GM06990 (cell line): ENCODE data around the gene CILP2.

Source experiments
- DNase-seq: peaks from one replicate; pipeline ENCODE4 v3.0.0-alpha.2; 2011; ENCODE audit not compliant: insufficient read length; ENCODE audit errors: extremely low read depth
- H3K27me3 ChIP-seq: replicated peaks from 2 replicates; pipeline ENCODE4 v1.6.0; 2011; ENCODE audit warnings: low read length; ENCODE audit not compliant: control insufficient read depth, insufficient read depth
- H3K36me3 ChIP-seq: 2 replicates; pipeline ENCODE4 v1.5.1; 2011; ENCODE audit warnings: low read length; ENCODE audit not compliant: control insufficient read depth, insufficient read depth
- H3K4me3 ChIP-seq: replicated peaks from 2 replicates; pipeline ENCODE4 v1.5.1; 2011; ENCODE audit warnings: low read depth, mild to moderate bottlenecking, control low read depth, low read length
- TF ChIP-seq, protein P1 (sequence below): IDR thresholded peaks from 2 replicates; pipeline ENCODE4 v1.5.1; 2011; ENCODE audit warnings: low read length, control low read depth, mild to moderate bottlenecking, inconsistent platforms; ENCODE audit not compliant: insufficient read depth, poor library complexity, severe bottlenecking

Gene CILP2

GRCh38 chr19:19547674-19548336 is 9.7 kb downstream of the CILP2 start:
- Histone ChIP-seq H3K4me3 (no peak overlapping the region), H3K36me3 (no peaks in the 10 kb centered on the region), H3K27me3 (no peaks in the 10 kb centered on the region)
- no peak for DNase-seq
- TF ChIP-seq, protein P1, sequence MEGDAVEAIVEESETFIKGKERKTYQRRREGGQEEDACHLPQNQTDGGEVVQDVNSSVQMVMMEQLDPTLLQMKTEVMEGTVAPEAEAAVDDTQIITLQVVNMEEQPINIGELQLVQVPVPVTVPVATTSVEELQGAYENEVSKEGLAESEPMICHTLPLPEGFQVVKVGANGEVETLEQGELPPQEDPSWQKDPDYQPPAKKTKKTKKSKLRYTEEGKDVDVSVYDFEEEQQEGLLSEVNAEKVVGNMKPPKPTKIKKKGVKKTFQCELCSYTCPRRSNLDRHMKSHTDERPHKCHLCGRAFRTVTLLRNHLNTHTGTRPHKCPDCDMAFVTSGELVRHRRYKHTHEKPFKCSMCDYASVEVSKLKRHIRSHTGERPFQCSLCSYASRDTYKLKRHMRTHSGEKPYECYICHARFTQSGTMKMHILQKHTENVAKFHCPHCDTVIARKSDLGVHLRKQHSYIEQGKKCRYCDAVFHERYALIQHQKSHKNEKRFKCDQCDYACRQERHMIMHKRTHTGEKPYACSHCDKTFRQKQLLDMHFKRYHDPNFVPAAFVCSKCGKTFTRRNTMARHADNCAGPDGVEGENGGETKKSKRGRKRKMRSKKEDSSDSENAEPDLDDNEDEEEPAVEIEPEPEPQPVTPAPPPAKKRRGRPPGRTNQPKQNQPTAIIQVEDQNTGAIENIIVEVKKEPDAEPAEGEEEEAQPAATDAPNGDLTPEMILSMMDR, result no peak

- Histone ChIP-seq H3K36me3 (no peaks in the 10 kb centered on the region), H3K27me3 (no peaks in the 10 kb centered on the region), H3K4me3 (no peak overlapping the region)
- TF ChIP-seq, protein P1, result no peak
- DNase-seq, result no peak
These were observed 11.1 kb downstream of the CILP2 start for GRCh38 chr19:19548915-19549759.

DNA sequence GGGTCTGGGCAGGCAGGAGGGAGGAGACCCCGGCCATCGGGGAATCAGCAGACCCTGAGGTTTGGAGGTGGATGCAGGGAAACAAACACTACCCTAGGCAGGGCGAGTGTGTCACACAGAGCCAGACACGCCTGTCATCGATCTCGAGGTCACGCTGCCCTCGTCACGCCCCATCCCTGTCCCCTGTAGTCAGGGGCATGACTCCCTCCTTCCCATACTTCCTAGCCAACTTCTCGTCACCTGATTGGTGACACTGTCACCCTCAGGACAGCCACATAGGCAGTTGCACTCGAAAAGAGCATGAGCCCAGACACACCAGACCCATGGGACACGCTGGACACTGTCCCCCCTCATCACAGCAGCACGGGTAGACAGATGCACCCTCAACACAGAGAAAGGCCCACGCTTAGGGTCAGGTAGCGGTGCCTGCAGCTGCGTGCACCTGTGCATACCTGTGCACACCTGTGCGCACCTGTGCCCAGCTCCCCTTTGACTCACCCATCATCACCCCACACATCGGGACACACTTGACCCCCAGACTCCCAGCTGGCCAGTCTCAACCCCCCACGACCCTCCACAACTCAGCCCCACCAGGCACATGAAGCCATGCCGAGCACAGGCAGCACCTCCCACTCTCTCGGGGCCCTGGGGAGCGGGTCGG is 11.9 kb downstream of the CILP2 start:
- Histone ChIP-seq H3K4me3 (no peak overlapping the region), H3K27me3 (no peaks in the 10 kb centered on the region), H3K36me3 (no peaks in the 10 kb centered on the region)
- no peak for DNase-seq
- TF ChIP-seq, protein P1, result no peak

DNA sequence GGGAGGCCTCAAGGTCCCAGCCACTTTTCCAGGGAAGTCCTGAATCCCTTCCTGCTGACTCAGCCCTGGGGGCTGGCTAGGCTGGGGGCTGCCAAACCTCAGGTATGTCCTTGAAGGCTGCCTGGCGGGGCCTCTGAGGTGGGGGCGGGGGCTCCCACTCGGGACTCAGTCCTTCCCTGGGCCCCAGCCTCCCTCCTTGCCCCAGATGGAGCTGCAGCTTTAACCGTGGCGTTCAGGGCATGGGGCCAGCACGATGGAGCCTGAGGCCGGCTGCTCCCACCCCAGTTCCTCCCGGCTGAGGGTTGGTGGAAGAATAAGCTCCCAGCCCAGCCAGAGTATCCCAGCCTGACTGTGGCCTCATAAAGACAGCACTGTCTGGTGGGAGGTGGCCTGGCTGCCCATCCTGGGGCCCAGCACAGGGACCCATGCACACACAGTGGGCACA is 12.4 kb downstream of the CILP2 start:
- TF ChIP-seq, protein P1, result no peak

GRCh38 chr19:19550972-19551852 is 13.1 kb downstream of the CILP2 start:
- TF ChIP-seq, protein P1, result no peak
- Histone ChIP-seq H3K4me3 (no peak overlapping the region), H3K27me3 (no peaks in the 10 kb centered on the region), H3K36me3 (no peaks in the 10 kb centered on the region)
- no peak for DNase-seq

More for the DNA sequence above, 12.4 kb downstream of the CILP2 start:
- no peaks in the 10 kb centered on the region for H3K36me3 ChIP-seq
- H3K4me3 ChIP-seq, result no peak overlapping the region
- no peaks in the 10 kb centered on the region for H3K27me3 ChIP-seq
- no peak for DNase-seq
